Stimulated activated CD4-positive, alpha-beta T cell treated with anti-CD3 and anti-CD28 coated beads, Interleukin-1b, Interleukin-23, amount 100 ng/mL, for 1 hour (primary cell): ENCODE results near the gene RHOH.

Experiments used
- DNase-seq, 2 donors: peaks; one replicate each; pipeline ENCODE4 v3.0.0-alpha.2; 2020; ENCODE audit warnings: low read depth in 2 of 2

RHOH gene

GRCh38 chr4:40205259-40206198 lies 8.7 kb downstream of the RHOH start:
- no peak for DNase-seq

GRCh38 chr4:40206426-40206825 lies 9.6 kb downstream of the RHOH start:
- DNase-seq: no peak

- DNase-seq: no peak
Observed at GRCh38 chr4:40209401-40209800, 12.6 kb downstream of the RHOH start.

- no peak for DNase-seq
Observed at GRCh38 chr4:40210776-40211175, 13.9 kb downstream of the RHOH start.

GRCh38 chr4:40211224-40212185 lies 14.7 kb downstream of the RHOH start:
- no peak for DNase-seq

- DNase-seq: no peak
Observed at GRCh38 chr4:40212674-40213527, 16.1 kb downstream of the RHOH start.

- no peak for DNase-seq
Observed at GRCh38 chr4:40214038-40214437, 17.2 kb downstream of the RHOH start.

GRCh38 chr4:40214661-40215418 lies 18.0 kb downstream of the RHOH start:
- DNase-seq: no peak

GRCh38 chr4:40216622-40217366 lies 20.0 kb downstream of the RHOH start:
- no peak for DNase-seq

GRCh38 chr4:40221744-40222143 lies 24.9 kb downstream of the RHOH start:
- no peak for DNase-seq

- no peak for DNase-seq
Observed at GRCh38 chr4:40223343-40223742, 26.5 kb downstream of the RHOH start.

- no peak for DNase-seq
Observed at GRCh38 chr4:40224432-40224831, 27.6 kb downstream of the RHOH start.

- DNase-seq: no peak
Observed at GRCh38 chr4:40225497-40225896, 28.7 kb downstream of the RHOH start.

GRCh38 chr4:40227284-40227683 lies 30.5 kb downstream of the RHOH start:
- DNase-seq: no peak

GRCh38 chr4:40228497-40229365 lies 31.9 kb downstream of the RHOH start:
- DNase-seq: no peak

- no peak for DNase-seq
Observed at GRCh38 chr4:40231316-40231863, 34.6 kb downstream of the RHOH start.

- DNase-seq: no peak
Observed at GRCh38 chr4:40232610-40233009, 35.8 kb downstream of the RHOH start.

GRCh38 chr4:40233227-40233626 lies 36.4 kb downstream of the RHOH start:
- DNase-seq: no peak
